ENCODE results near the gene PITPNM3.

Gene PITPNM3

GRCh38 chr17:6408276-6408675 is 148.1 kb downstream of the PITPNM3 start:
- Mint-ChIP-seq H3K36me3 (no peaks in the 10 kb centered on the region), H3K27me3 (peaks cover 56% of the 10 kb centered on the region), H3K4me3 (no peak overlapping the region), H3K27ac (no peak overlapping the region), H3K4me1 (no peaks in the 10 kb centered on the region), H3K9me3 (no peaks in the 10 kb centered on the region)
- no peak for ATAC-seq

DNA sequence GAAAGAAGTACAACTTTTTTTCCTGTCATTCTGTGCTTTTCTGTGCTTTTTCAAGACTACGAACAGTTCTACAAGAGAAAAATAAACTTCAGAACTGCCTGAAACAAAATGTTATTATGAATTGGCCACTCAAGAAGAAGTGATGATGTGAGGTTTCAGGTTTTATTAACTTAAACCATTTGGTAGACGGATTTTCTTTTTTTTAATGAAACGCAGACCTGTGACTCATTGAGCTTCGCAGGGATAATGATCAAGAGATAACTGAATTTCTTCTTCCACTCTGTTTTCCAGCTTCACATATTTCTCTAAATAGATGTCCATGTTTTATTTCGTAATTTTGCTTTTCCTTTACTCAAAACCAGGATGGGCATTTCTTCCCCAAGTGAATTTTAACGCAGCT is 154.1 kb downstream of the PITPNM3 start:
- H3K36me3 Mint-ChIP-seq, result no peaks in the 10 kb centered on the region
- no peaks in the 10 kb centered on the region for H3K4me1 Mint-ChIP-seq
- no peak overlapping the region for H3K27ac Mint-ChIP-seq
- H3K27me3 Mint-ChIP-seq, result peaks cover 17% of the 10 kb centered on the region
- ATAC-seq, result no peak
- H3K9me3 Mint-ChIP-seq, result peaks cover 6% of the 10 kb centered on the region
- H3K4me3 Mint-ChIP-seq, result no peak overlapping the region
